Measurements from ENCODE around the gene PNPLA6. TPM values are rescaled to one million over a fixed set of nuclear protein-coding genes. Genes with fewer than 3 reads are reported as not detected.

Gene PNPLA6
- total and polyA plus RNA-seq, 2 of the 13 experiments (the other 11 are each of a cell fraction or from before 2014, with no cell fraction given), result 24.9 to 28.2 TPM

GRCh38 chr19:7515645-7516151 lies 19.8 kb upstream of the PNPLA6 start, which contains the start of gene ZNF358 (continued):
- peak; percentile 68 for TF ChIP-seq GABPB1 (CRISPR knock-in tag; IDR thresholded peaks at IDR 0.05)
- 0 out of 2 replicates have a peak, but pooled peaks have one; percentile 38 for TF ChIP-seq TBX2 (CRISPR knock-in tag; IDR thresholded peaks at IDR 0.05; ENCODE audit: borderline replicate concordance)
- TF ChIP-seq ZSCAN31 (CRISPR knock-in tag; IDR thresholded peaks at IDR 0.05; ENCODE audit: low read depth), result 0 out of 2 replicates have a peak, but pooled peaks have one; percentile 41
- TF ChIP-seq SPEN (CRISPR knock-in tag; IDR thresholded peaks at IDR 0.05; ENCODE audit: low read depth), result peak; percentile 39; the same call in 1 of the 2 replicates
- no peak for TF ChIP-seq ZNF678 (CRISPR knock-in tag; IDR thresholded peaks at IDR 0.05)
- TF ChIP-seq ZKSCAN5 (CRISPR knock-in tag; IDR thresholded peaks at IDR 0.05), result no peak
- no peak for TF ChIP-seq KLF15 (CRISPR knock-in tag; IDR thresholded peaks at IDR 0.05; ENCODE audit: borderline replicate concordance)
- TF ChIP-seq ADNP (CRISPR knock-in tag; IDR thresholded peaks at IDR 0.05), result no peak
- TF ChIP-seq MXD1 (CRISPR knock-in tag; IDR thresholded peaks at IDR 0.05), result no peak
- TF ChIP-seq ZNF430 (CRISPR knock-in tag; IDR thresholded peaks at IDR 0.05), result no peak
- no peak for TF ChIP-seq ATF7 (IDR thresholded peaks at IDR 0.05)
- TF ChIP-seq ATF7 (CRISPR knock-in tag; IDR thresholded peaks at IDR 0.05), result no peak
- no peak for TF ChIP-seq MTERF4 (CRISPR knock-in tag; IDR thresholded peaks at IDR 0.05)
- no peak for TF ChIP-seq SETDB1 (CRISPR knock-in tag; IDR thresholded peaks at IDR 0.05; ENCODE audit: borderline replicate concordance)
- TF ChIP-seq SOX13 (IDR thresholded peaks at IDR 0.05), result no peak
- peak in 1 of 2 experiments; percentile 71; a peak in 2 of 4 replicates for TF ChIP-seq SOX13 (CRISPR knock-in tag; conservative IDR thresholded peaks at IDR 0.05 in 1 of 2, IDR thresholded peaks at IDR 0.05 in 1 of 2)
- no peak for TF ChIP-seq CHCHD3 (CRISPR knock-in tag; IDR thresholded peaks at IDR 0.05)
- no peak for TF ChIP-seq U2AF1 (optimal IDR thresholded peaks at IDR 0.05; ENCODE audit: low read depth, low read length)
- TF ChIP-seq MYC (CRISPR knock-in tag; IDR thresholded peaks at IDR 0.05; ENCODE audit: borderline replicate concordance), result peak; percentile 56
- no peak for TF ChIP-seq CREB3 (CRISPR knock-in tag; IDR thresholded peaks at IDR 0.05)
- TF ChIP-seq NFYC (CRISPR knock-in tag; IDR thresholded peaks at IDR 0.05), result no peak
- no peak for TF ChIP-seq IRF9 (CRISPR knock-in tag; IDR thresholded peaks at IDR 0.05; ENCODE audit: borderline replicate concordance)

Measured in HepG2 (cell line).